Liver (tissue), 9 donors: Measurements from ENCODE around the gene MELTF. TPM values are rescaled to one million over a fixed set of nuclear protein-coding genes. Genes with fewer than 3 reads are reported as not detected.

Source experiments
- DNase-seq: peaks from one replicate; pipeline ENCODE4 v3.0.0-alpha.2; 2017; ENCODE audit warnings: low spot score
- H3K27ac ChIP-seq, 2 donors: one replicate each; pipeline ENCODE4 v1.7.0; 2013; ENCODE audit warnings: inconsistent platforms in 2 of 2, low read length in 2 of 2, control low read depth in 1 of 2, low read depth in 1 of 2, mild to moderate bottlenecking in 1 of 2
- H3K27me3 ChIP-seq, 4 donors: one replicate each; pipeline versions ENCODE4 v1.6.1 to v1.7.0; 2013; ENCODE audit warnings: low read length in 3 of 4, inconsistent platforms in 1 of 4, mild to moderate bottlenecking in 1 of 4, moderate library complexity in 1 of 4; ENCODE audit not compliant: control insufficient read depth in 4 of 4, insufficient read depth in 4 of 4
- H3K36me3 ChIP-seq, 4 donors: one replicate each; pipeline versions ENCODE4 v1.6.1 to v1.7.0; 2013; ENCODE audit warnings: low read length in 3 of 4, mild to moderate bottlenecking in 3 of 4, low read depth in 1 of 4, moderate library complexity in 1 of 4; ENCODE audit not compliant: control insufficient read depth in 4 of 4, insufficient read depth in 3 of 4
- H3K4me1 ChIP-seq, 4 donors: one replicate each; pipeline versions ENCODE4 v1.6.1 to v1.7.0; 2013; ENCODE audit warnings: low read length in 3 of 4, mild to moderate bottlenecking in 3 of 4, moderate library complexity in 1 of 4; ENCODE audit not compliant: control insufficient read depth in 4 of 4, insufficient read depth in 4 of 4
- H3K4me3 ChIP-seq, 3 donors: one replicate each; pipeline versions ENCODE4 v1.6.1 to v1.7.0; 2013; ENCODE audit warnings: low read length in 3 of 3, control low read depth in 1 of 3, low read depth in 1 of 3, mild to moderate bottlenecking in 1 of 3
- H3K9ac ChIP-seq, 2 donors: one replicate each; pipeline ENCODE4 v1.7.0; 2013; ENCODE audit warnings: low read length in 2 of 2, mild to moderate bottlenecking in 2 of 2, moderate library complexity in 2 of 2, control low read depth in 1 of 2, low read depth in 1 of 2
- H3K9me3 ChIP-seq, 4 donors: one replicate each; pipeline versions ENCODE4 v1.6.1 to v1.7.0; 2013; ENCODE audit warnings: low read length in 3 of 4; ENCODE audit not compliant: control insufficient read depth in 4 of 4
- ATF3 ChIP-seq: IDR thresholded peaks from 2 replicates; pipeline ENCODE4 v1.6.1; 2016; ENCODE audit warnings: antibody characterized with exemption
- CTCF ChIP-seq: fragments of 150-350 bp; IDR thresholded peaks from 2 replicates; pipeline ENCODE4 v1.5.1; 2017; ENCODE audit warnings: improper control_type of control experiment, low read depth, low read length; ENCODE audit not compliant: missing input control
- EGR1 ChIP-seq, 2 donors: IDR thresholded peaks; 2 replicates each; pipeline ENCODE4 v1.6.1; 2016 to 2018; ENCODE audit warnings: antibody characterized with exemption in 2 of 2, low read depth in 2 of 2
- FOXA1 ChIP-seq: IDR thresholded peaks from 2 replicates; pipeline ENCODE4 v1.6.1; 2016; ENCODE audit warnings: antibody characterized with exemption
- FOXA2 ChIP-seq: IDR thresholded peaks from 2 replicates; pipeline ENCODE4 v1.6.1; 2016; ENCODE audit warnings: antibody characterized with exemption
- GABPA ChIP-seq, 2 donors: IDR thresholded peaks in 1 of 2; conservative IDR thresholded peaks in 1 of 2; 2 replicates each; pipeline ENCODE4 v1.6.1; 2016; ENCODE audit warnings: antibody characterized with exemption in 2 of 2, mild to moderate bottlenecking in 1 of 2, moderate library complexity in 1 of 2
- HNF4A ChIP-seq, 2 donors: conservative IDR thresholded peaks; 2 replicates each; pipeline ENCODE4 v1.6.1; 2016; ENCODE audit warnings: antibody characterized with exemption in 2 of 2, mild to moderate bottlenecking in 2 of 2
- HNF4G ChIP-seq: IDR thresholded peaks from 2 replicates; pipeline ENCODE4 v1.6.1; 2016; ENCODE audit warnings: antibody characterized with exemption
- JUND ChIP-seq, 2 donors: IDR thresholded peaks; 2 replicates each; pipeline ENCODE4 v1.6.1; 2016; ENCODE audit warnings: antibody characterized with exemption in 2 of 2
- MAX ChIP-seq: IDR thresholded peaks from 2 replicates; pipeline ENCODE4 v1.6.1; 2016; ENCODE audit warnings: antibody characterized with exemption
- NR2F2 ChIP-seq: IDR thresholded peaks from 2 replicates; pipeline ENCODE4 v1.6.1; 2016; ENCODE audit warnings: antibody characterized with exemption
- RAD21 ChIP-seq, 2 donors: IDR thresholded peaks; 2 replicates each; pipeline ENCODE4 v1.6.1; 2016; ENCODE audit warnings: antibody characterized with exemption in 2 of 2, mild to moderate bottlenecking in 2 of 2
- REST ChIP-seq: IDR thresholded peaks from 2 replicates; pipeline ENCODE4 v1.6.1; 2016; ENCODE audit warnings: antibody characterized with exemption, mild to moderate bottlenecking
- RXRA ChIP-seq, 2 donors: IDR thresholded peaks; 2 replicates each; pipeline ENCODE4 v1.6.1; 2017 to 2018; ENCODE audit warnings: antibody characterized with exemption in 2 of 2, mild to moderate bottlenecking in 1 of 2
- SP1 ChIP-seq: IDR thresholded peaks from 2 replicates; pipeline ENCODE4 v1.6.1; 2018; ENCODE audit warnings: antibody characterized with exemption, mild to moderate bottlenecking
- TAF1 ChIP-seq: conservative IDR thresholded peaks from 2 replicates; pipeline ENCODE4 v1.6.1; 2016; ENCODE audit warnings: antibody characterized with exemption, mild to moderate bottlenecking
- YY1 ChIP-seq: IDR thresholded peaks from 2 replicates; pipeline ENCODE4 v1.6.1; 2016; ENCODE audit warnings: antibody characterized with exemption, mild to moderate bottlenecking
- ZBTB33 ChIP-seq: IDR thresholded peaks from 2 replicates; pipeline ENCODE4 v1.6.1; 2016; ENCODE audit warnings: antibody characterized with exemption
- WGBS: extraction: QIAGEN DNeasy Blood & Tissue Kit; methylation state at CpG from one replicate; pipeline ENCODE4 v1.1.7; 2013; 5-methylcytosine and 5-hydroxymethylcytosine counted together
- polyA plus RNA-seq, 2 donors: library from polyadenylated mRNA; stranded (reverse) in 1 of 2; unstranded in 1 of 2; fragments of 200-250 nt in 1 of 2; fragments of >200 nt in 1 of 2; fragmentation: Nextera tagmentation in 1 of 2; extraction: Ambion mirVana in 1 of 2; gene quantifications; one replicate each; pipeline versions ENCODE4 v1.2.1 to v1.2.3, GENCODE V29; 2013 to 2015
- total RNA-seq, 2 donors: library from RNA; depleted of rRNA; stranded (reverse); fragments of >200 nt; gene quantifications; one replicate each; pipeline ENCODE4 v1.2.3, GENCODE V29; 2014
- donor health status: healthy.
- donor health status: healthy.
- donor health status: healthy.
- donor health status: healthy.
- donor health status: healthy.

The MELTF gene
- total and polyA plus RNA-seq, 4 donors, result 0.14 to 1.2 (median 1.0) TPM

GRCh38 chr3:197011780-197012539 lies 17.7 kb downstream of the MELTF start:
- WGBS, result 93% methylated on average over 25 of the region's 25 CpGs
- Histone ChIP-seq H3K36me3 (no peaks in the 10 kb centered on the region), H3K9ac (no peak overlapping the region), H3K9me3 (no peaks in the 10 kb centered on the region), H3K4me3 (no peak overlapping the region), H3K27me3 (no peaks in the 10 kb centered on the region), H3K4me1 (no peaks in the 10 kb centered on the region), H3K27ac (no peak overlapping the region)
- TF ChIP-seq FOXA2 (no peak), HNF4A (conservative IDR thresholded peaks at IDR 0.05) (no peak), CTCF (no peak), JUND (IDR thresholded peaks at IDR 0.05) (no peak), HNF4G (no peak), TAF1 (no peak), ZBTB33 (no peak), FOXA1 (no peak), REST (no peak), GABPA (IDR thresholded peaks at IDR 0.05 in 1 of 2, conservative IDR thresholded peaks at IDR 0.05 in 1 of 2) (no peak), SP1 (no peak), EGR1 (IDR thresholded peaks at IDR 0.05; ENCODE audit: low read depth in 2 of 2) (no peak), ATF3 (no peak), NR2F2 (no peak), RXRA (IDR thresholded peaks at IDR 0.05) (no peak), MAX (no peak), YY1 (no peak), RAD21 (IDR thresholded peaks at IDR 0.05) (no peak)
- DNase-seq, result no peak
